Peyer's patch (tissue), 4 donors: Measurements from ENCODE around the gene BIN2. TPM values are rescaled to one million over a fixed set of nuclear protein-coding genes. Genes with fewer than 3 reads are reported as not detected.
"Not testable (repeated sequence)": the region's sequence is repeated elsewhere in the genome, so short reads cannot be mapped to it uniquely, and the experiment has no call there.

ENCODE experiments used
- DNase-seq, 3 donors: peaks; one replicate each; pipeline ENCODE4 v3.0.0-alpha.2; 2017 to 2019
- H3K27ac ChIP-seq, 4 donors: fragments of 200-600 bp; sonication (generic); one replicate each; pipeline ENCODE4 v1.5.1; 2016 to 2019
- H3K27me3 ChIP-seq, 2 donors: fragments of 200-600 bp; sonication (generic); one replicate each; pipeline ENCODE4 v1.5.1; 2019
- H3K36me3 ChIP-seq, 3 donors: fragments of 200-600 bp; sonication (generic); one replicate each; pipeline ENCODE4 v1.5.1; 2016 to 2019
- H3K4me1 ChIP-seq, 4 donors: fragments of 200-600 bp; sonication (generic); one replicate each; pipeline ENCODE4 v1.5.1; 2016 to 2019
- H3K4me3 ChIP-seq, 4 donors: fragments of 200-600 bp; sonication (generic); 1 replicate in 3 of 4; 2 replicates in 1 of 4; pipeline ENCODE4 v1.5.1; 2016 to 2019; ENCODE audit warnings: mild to moderate bottlenecking in 1 of 4
- H3K9me3 ChIP-seq, 4 donors: fragments of 200-600 bp; sonication (generic); one replicate each; pipeline ENCODE4 v1.5.1; 2016 to 2019; ENCODE audit warnings: mild to moderate bottlenecking in 1 of 4
- CTCF ChIP-seq, 6 experiments: fragments of 450-650 bp in 4 of 6; fragments of 200-600 bp in 2 of 6; sonication (generic) in 1 of 6; IDR thresholded peaks; one replicate each; pipeline ENCODE4 v1.5.1; 2017 to 2019; ENCODE audit warnings: antibody characterized with exemption in 6 of 6, mild to moderate bottlenecking in 3 of 6, moderate library complexity in 1 of 6
- POLR2A ChIP-seq, 2 donors: fragments of 450-650 bp; IDR thresholded peaks; one replicate each; pipeline ENCODE4 v1.5.1; 2017; ENCODE audit warnings: antibody characterized with exemption in 2 of 2, mild to moderate bottlenecking in 2 of 2, moderate library complexity in 2 of 2
- total RNA-seq, 4 donors: library from RNA; depleted of rRNA; stranded (reverse); fragments of >200 nt; gene quantifications; one replicate each; pipeline ENCODE4 v1.1.0, GENCODE V29; 2016

The BIN2 gene
- total RNA-seq, 4 donors from 2014 or later: 2.3 to 38.0 (median 5.6) TPM

- Histone ChIP-seq H3K4me1 (peaks cover 0 to 9% (median 1%) of the 10 kb centered on the region in 4 donors), H3K4me3 (no peak overlapping the region), H3K36me3 (no peaks in the 10 kb centered on the region), H3K9me3 (no peaks in the 10 kb centered on the region), H3K27me3 (no peaks in the 10 kb centered on the region), H3K27ac (peak overlapping the region in 2 of 4 donors; percentile 0 to 56)
- DNase-seq: no peak
- no peak for TF ChIP-seq POLR2A (IDR thresholded peaks at IDR 0.05)
- TF ChIP-seq CTCF (IDR thresholded peaks at IDR 0.05): no peak
Measured at GRCh38 chr12:51307655-51308593, 16.1 kb downstream of the BIN2 start.

GRCh38 chr12:51306507-51306906, 17.5 kb downstream of the BIN2 start:
- DNase-seq: no peak
- no peak for TF ChIP-seq POLR2A (IDR thresholded peaks at IDR 0.05)

GRCh38 chr12:51300768-51301167, 23.2 kb downstream of the BIN2 start:
- not testable (repeated sequence) for H3K4me1 ChIP-seq, H3K36me3 ChIP-seq, H3K4me3 ChIP-seq

More at GRCh38 chr12:51306507-51306906, 17.5 kb downstream of the BIN2 start:
- peaks cover 0 to 5% (median 0%) of the 10 kb centered on the region in 3 donors for H3K36me3 ChIP-seq
- H3K4me3 ChIP-seq: no peak overlapping the region
- H3K4me1 ChIP-seq: peaks cover 0 to 9% (median 1%) of the 10 kb centered on the region in 4 donors
- H3K27me3 ChIP-seq: no peaks in the 10 kb centered on the region
- H3K9me3 ChIP-seq: no peaks in the 10 kb centered on the region
- H3K27ac ChIP-seq: no peak overlapping the region

GRCh38 chr12:51295651-51296050, 28.3 kb downstream of the BIN2 start:
- no peaks in the 10 kb centered on the region for H3K4me1 ChIP-seq
- H3K36me3 ChIP-seq: peaks cover 0 to 3% (median 0%) of the 10 kb centered on the region in 3 donors
- TF ChIP-seq CTCF (IDR thresholded peaks at IDR 0.05) (no peak), POLR2A (IDR thresholded peaks at IDR 0.05) (no peak)
- H3K9me3 ChIP-seq: no peaks in the 10 kb centered on the region
- H3K4me3 ChIP-seq: no peak overlapping the region
- no peak for DNase-seq
- H3K27me3 ChIP-seq: no peaks in the 10 kb centered on the region
- H3K27ac ChIP-seq: no peak overlapping the region

More at GRCh38 chr12:51300768-51301167, 23.2 kb downstream of the BIN2 start:
- H3K9me3 ChIP-seq, H3K27ac ChIP-seq, DNase-seq, H3K27me3 ChIP-seq: not testable (repeated sequence)

GRCh38 chr12:51294097-51294496, 29.9 kb downstream of the BIN2 start:
- H3K27ac ChIP-seq, H3K4me1 ChIP-seq, H3K36me3 ChIP-seq, H3K27me3 ChIP-seq, H3K9me3 ChIP-seq, DNase-seq, H3K4me3 ChIP-seq: not testable (repeated sequence)

- TF ChIP-seq CTCF (IDR thresholded peaks at IDR 0.05): no peak
- no peak for TF ChIP-seq POLR2A (IDR thresholded peaks at IDR 0.05)
- H3K9me3 ChIP-seq: no peaks in the 10 kb centered on the region
- no peaks in the 10 kb centered on the region for H3K4me1 ChIP-seq
- H3K27me3 ChIP-seq: no peaks in the 10 kb centered on the region
- no peak overlapping the region for H3K27ac ChIP-seq
- no peak overlapping the region for H3K4me3 ChIP-seq
- DNase-seq: no peak
- peaks cover 0 to 3% (median 0%) of the 10 kb centered on the region in 3 donors for H3K36me3 ChIP-seq
Measured at GRCh38 chr12:51293696-51294095, 30.3 kb downstream of the BIN2 start.
